ENCODE data around the gene EYA2. TPM values are rescaled to one million over a fixed set of nuclear protein-coding genes. Genes with fewer than 3 reads are reported as not detected.

Gene EYA2
- total RNA-seq, 1 donor from 2014 or later: 94.1 TPM

GRCh38 chr20:46951840-46952497, 57.3 kb downstream of the EYA2 start:
- peaks cover 5% of the 10 kb centered on the region for H3K9me3 Mint-ChIP-seq (ENCODE audit: unreplicated experiment)
- no peaks in the 10 kb centered on the region for H3K27me3 Mint-ChIP-seq (ENCODE audit: unreplicated experiment)
- no peak overlapping the region for H3K27ac Mint-ChIP-seq (ENCODE audit: unreplicated experiment)
- DNase-seq: peak; percentile 41
- no peak for TF ChIP-seq CTCF (IDR thresholded peaks at IDR 0.05; ENCODE audit: partially characterized antibody, unreplicated experiment)
- H3K36me3 Mint-ChIP-seq (ENCODE audit: unreplicated experiment): peaks cover 8% of the 10 kb centered on the region
- peaks cover 19% of the 10 kb centered on the region for H3K4me1 Mint-ChIP-seq (ENCODE audit: low read depth, unreplicated experiment)
- H3K4me3 Mint-ChIP-seq (ENCODE audit: unreplicated experiment): peak overlapping the region; percentile 1

GRCh38 chr20:46953596-46953995, 59.0 kb downstream of the EYA2 start:
- Mint-ChIP-seq H3K9me3 (ENCODE audit: unreplicated experiment) (peaks cover 5% of the 10 kb centered on the region), H3K36me3 (ENCODE audit: unreplicated experiment) (peaks cover 14% of the 10 kb centered on the region), H3K4me3 (ENCODE audit: unreplicated experiment) (no peak overlapping the region), H3K27ac (ENCODE audit: unreplicated experiment) (peak overlapping the region; percentile 75), H3K27me3 (ENCODE audit: unreplicated experiment) (peaks cover 4% of the 10 kb centered on the region), H3K4me1 (ENCODE audit: low read depth, unreplicated experiment) (peaks cover 19% of the 10 kb centered on the region)
- no peak for DNase-seq
- no peak for TF ChIP-seq CTCF (IDR thresholded peaks at IDR 0.05; ENCODE audit: partially characterized antibody, unreplicated experiment)

GRCh38 chr20:46954490-46955038, 59.9 kb downstream of the EYA2 start:
- Mint-ChIP-seq H3K36me3 (ENCODE audit: unreplicated experiment) (peaks cover 14% of the 10 kb centered on the region), H3K27me3 (ENCODE audit: unreplicated experiment) (peaks cover 6% of the 10 kb centered on the region), H3K4me3 (ENCODE audit: unreplicated experiment) (peak overlapping the region; percentile 58), H3K9me3 (ENCODE audit: unreplicated experiment) (peaks cover 6% of the 10 kb centered on the region), H3K27ac (ENCODE audit: unreplicated experiment) (peak overlapping the region; percentile 75), H3K4me1 (ENCODE audit: low read depth, unreplicated experiment) (peaks cover 21% of the 10 kb centered on the region)
- peak; percentile 43 for DNase-seq
- TF ChIP-seq CTCF (IDR thresholded peaks at IDR 0.05; ENCODE audit: partially characterized antibody, unreplicated experiment): no peak

GRCh38 chr20:46955601-46956556, 61.2 kb downstream of the EYA2 start:
- H3K4me1 Mint-ChIP-seq (ENCODE audit: low read depth, unreplicated experiment): peaks cover 24% of the 10 kb centered on the region
- H3K36me3 Mint-ChIP-seq (ENCODE audit: unreplicated experiment): peaks cover 14% of the 10 kb centered on the region
- peaks cover 6% of the 10 kb centered on the region for H3K9me3 Mint-ChIP-seq (ENCODE audit: unreplicated experiment)

More at GRCh38 chr20:46955601-46956556, 61.2 kb downstream of the EYA2 start:
- Mint-ChIP-seq H3K27ac (ENCODE audit: unreplicated experiment) (peak overlapping the region; percentile 44), H3K27me3 (ENCODE audit: unreplicated experiment) (peaks cover 8% of the 10 kb centered on the region), H3K4me3 (ENCODE audit: unreplicated experiment) (peak overlapping the region; percentile 52)
- DNase-seq: no peak
- no peak for TF ChIP-seq CTCF (IDR thresholded peaks at IDR 0.05; ENCODE audit: partially characterized antibody, unreplicated experiment)

Data from glutamatergic neuron (in vitro differentiated cells).